Stomach smooth muscle (tissue), 2 donors: ENCODE measurements around the gene MPHOSPH6.

Experiments
- H3K27ac ChIP-seq: one replicate; pipeline ENCODE4 v1.7.0; 2013; ENCODE audit warnings: mild to moderate bottlenecking, low read length, inconsistent platforms
- H3K27me3 ChIP-seq, 2 donors: one replicate each; pipeline ENCODE4 v1.7.0; 2013; ENCODE audit warnings: low read length in 2 of 2; ENCODE audit not compliant: insufficient read depth in 2 of 2, control insufficient read depth in 1 of 2
- H3K36me3 ChIP-seq, 2 donors: one replicate each; pipeline ENCODE4 v1.7.0; 2013; ENCODE audit warnings: low read length in 2 of 2; ENCODE audit not compliant: control insufficient read depth in 2 of 2, insufficient read depth in 2 of 2
- H3K4me1 ChIP-seq: one replicate; pipeline ENCODE4 v1.7.0; 2013; ENCODE audit warnings: low read length; ENCODE audit not compliant: control insufficient read depth, insufficient read depth
- H3K4me3 ChIP-seq, 2 donors: one replicate each; pipeline ENCODE4 v1.7.0; 2013; ENCODE audit warnings: low read length in 2 of 2
- H3K9ac ChIP-seq, 2 donors: one replicate each; pipeline ENCODE4 v1.7.0; 2013; ENCODE audit warnings: low read length in 2 of 2, mild to moderate bottlenecking in 1 of 2
- H3K9me3 ChIP-seq, 2 donors: one replicate each; pipeline ENCODE4 v1.7.0; 2013; ENCODE audit warnings: low read length in 2 of 2; ENCODE audit not compliant: control insufficient read depth in 2 of 2
- donor health status: healthy.
- donor health status: Pancreatic carcinoma.

The MPHOSPH6 gene

GRCh38 chr16:82175627-82176026, 5.6 kb upstream of the MPHOSPH6 start:
- Histone ChIP-seq H3K27ac (no peak overlapping the region), H3K9ac (no peak overlapping the region), H3K4me3 (no peak overlapping the region), H3K36me3 (no peaks in the 10 kb centered on the region), H3K9me3 (no peaks in the 10 kb centered on the region), H3K4me1 (no peaks in the 10 kb centered on the region), H3K27me3 (peaks cover 0 to 5% of the 10 kb centered on the region in 2 donors)

GRCh38 chr16:82167670-82168069, 2.4 kb downstream of the MPHOSPH6 start:
- H3K4me1 ChIP-seq, result peaks cover 8% of the 10 kb centered on the region
- H3K9ac ChIP-seq, result no peak overlapping the region
- no peak overlapping the region for H3K27ac ChIP-seq
- H3K27me3 ChIP-seq, result peaks cover 0 to 4% of the 10 kb centered on the region in 2 donors
- no peaks in the 10 kb centered on the region for H3K9me3 ChIP-seq
- H3K4me3 ChIP-seq, result no peak overlapping the region
- peaks cover 13 to 18% of the 10 kb centered on the region in 2 donors for H3K36me3 ChIP-seq

- Histone ChIP-seq H3K9me3 (no peaks in the 10 kb centered on the region), H3K27ac (no peak overlapping the region), H3K4me1 (no peaks in the 10 kb centered on the region), H3K27me3 (no peaks in the 10 kb centered on the region), H3K36me3 (peaks cover 28 to 29% of the 10 kb centered on the region in 2 donors), H3K9ac (no peak overlapping the region), H3K4me3 (no peak overlapping the region)
Observed at GRCh38 chr16:82160226-82160625, 9.8 kb downstream of the MPHOSPH6 start.

- H3K4me3 ChIP-seq, result no peak overlapping the region
- no peaks in the 10 kb centered on the region for H3K4me1 ChIP-seq
- peaks cover 21 to 22% of the 10 kb centered on the region in 2 donors for H3K36me3 ChIP-seq
- no peak overlapping the region for H3K9ac ChIP-seq
- no peaks in the 10 kb centered on the region for H3K27me3 ChIP-seq
- no peaks in the 10 kb centered on the region for H3K9me3 ChIP-seq
- no peak overlapping the region for H3K27ac ChIP-seq
Observed at GRCh38 chr16:82157836-82158235, 12.2 kb downstream of the MPHOSPH6 start.

GRCh38 chr16:82157534-82157812, 12.6 kb downstream of the MPHOSPH6 start:
- no peaks in the 10 kb centered on the region for H3K4me1 ChIP-seq
- no peak overlapping the region for H3K4me3 ChIP-seq
- no peak overlapping the region for H3K27ac ChIP-seq
- no peaks in the 10 kb centered on the region for H3K27me3 ChIP-seq
- H3K9me3 ChIP-seq, result no peaks in the 10 kb centered on the region
- no peak overlapping the region for H3K9ac ChIP-seq
- H3K36me3 ChIP-seq, result peaks cover 17 to 19% of the 10 kb centered on the region in 2 donors

- no peaks in the 10 kb centered on the region for H3K4me1 ChIP-seq
- no peak overlapping the region for H3K4me3 ChIP-seq
- no peak overlapping the region for H3K9ac ChIP-seq
- H3K27me3 ChIP-seq, result no peaks in the 10 kb centered on the region
- no peaks in the 10 kb centered on the region for H3K9me3 ChIP-seq
- no peak overlapping the region for H3K27ac ChIP-seq
- peaks cover 13% of the 10 kb centered on the region in 2 donors for H3K36me3 ChIP-seq
Observed at GRCh38 chr16:82156761-82157533, 13.1 kb downstream of the MPHOSPH6 start.

GRCh38 chr16:82152641-82153112, 17.3 kb downstream of the MPHOSPH6 start:
- no peak overlapping the region for H3K27ac ChIP-seq
- no peak overlapping the region for H3K9ac ChIP-seq
- H3K27me3 ChIP-seq, result no peaks in the 10 kb centered on the region
- H3K4me3 ChIP-seq, result no peak overlapping the region
- H3K36me3 ChIP-seq, result peaks cover 0 to 9% of the 10 kb centered on the region in 2 donors
- no peaks in the 10 kb centered on the region for H3K9me3 ChIP-seq
- H3K4me1 ChIP-seq, result no peaks in the 10 kb centered on the region

- no peaks in the 10 kb centered on the region for H3K27me3 ChIP-seq
- H3K27ac ChIP-seq, result no peak overlapping the region
Observed at GRCh38 chr16:82152196-82152595, 17.8 kb downstream of the MPHOSPH6 start.

GRCh38 chr16:82150549-82150948, 19.5 kb downstream of the MPHOSPH6 start:
- Histone ChIP-seq H3K36me3 (peaks cover 7 to 19% of the 10 kb centered on the region in 2 donors), H3K4me3 (no peak overlapping the region), H3K27me3 (no peaks in the 10 kb centered on the region)

More at GRCh38 chr16:82152196-82152595, 17.8 kb downstream of the MPHOSPH6 start:
- Histone ChIP-seq H3K9me3 (no peaks in the 10 kb centered on the region), H3K4me3 (no peak overlapping the region), H3K36me3 (peaks cover 3 to 14% of the 10 kb centered on the region in 2 donors), H3K9ac (no peak overlapping the region), H3K4me1 (no peaks in the 10 kb centered on the region)

GRCh38 chr16:82149536-82149935, 20.5 kb downstream of the MPHOSPH6 start:
- Histone ChIP-seq H3K9ac (no peak overlapping the region), H3K4me3 (no peak overlapping the region), H3K27ac (no peak overlapping the region), H3K36me3 (peaks cover 7 to 19% of the 10 kb centered on the region in 2 donors), H3K9me3 (no peaks in the 10 kb centered on the region), H3K27me3 (no peaks in the 10 kb centered on the region), H3K4me1 (no peaks in the 10 kb centered on the region)

More at GRCh38 chr16:82150549-82150948, 19.5 kb downstream of the MPHOSPH6 start:
- no peak overlapping the region for H3K9ac ChIP-seq
- no peaks in the 10 kb centered on the region for H3K4me1 ChIP-seq
- H3K27ac ChIP-seq, result no peak overlapping the region
- H3K9me3 ChIP-seq, result no peaks in the 10 kb centered on the region

GRCh38 chr16:82147546-82147945, 22.5 kb downstream of the MPHOSPH6 start:
- Histone ChIP-seq H3K27me3 (no peaks in the 10 kb centered on the region), H3K9me3 (no peaks in the 10 kb centered on the region), H3K4me3 (no peak overlapping the region), H3K36me3 (peaks cover 7 to 19% of the 10 kb centered on the region in 2 donors), H3K9ac (no peak overlapping the region), H3K4me1 (no peaks in the 10 kb centered on the region), H3K27ac (no peak overlapping the region)
